ENCODE measurements around the gene SEMG1. TPM values are rescaled to one million over a fixed set of nuclear protein-coding genes. Genes with fewer than 3 reads are reported as not detected.

Gene SEMG1
- total RNA-seq, 1 experiment from 2014 or later, result not detected

DNA sequence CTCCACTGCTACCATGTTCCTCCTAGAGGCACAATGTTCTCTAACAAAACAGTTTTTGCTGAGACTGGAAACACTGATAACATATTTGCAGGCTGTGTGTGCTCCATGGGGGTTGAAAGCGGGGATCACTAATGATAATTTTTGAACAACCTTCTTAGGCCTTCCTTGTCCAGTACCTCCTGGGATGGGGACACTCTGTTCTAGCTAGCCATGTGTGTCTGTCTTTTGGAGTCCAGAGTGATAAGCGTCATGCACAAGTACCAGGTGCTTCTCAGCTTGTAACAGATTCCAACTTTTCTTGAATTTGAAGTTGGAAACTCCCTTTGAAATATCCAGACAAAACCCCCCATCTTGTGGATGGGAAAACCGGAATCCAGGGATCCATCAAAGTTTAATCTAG lies 17.0 kb upstream of the SEMG1 start:
- CTCF ChIA-PET, result no interaction called here
- POLR2A ChIA-PET, result no interaction called here
- intact Hi-C loops (cut with micrococcal nuclease; ENCODE audit: unreplicated experiment) (no loop called here), in situ Hi-C loops (cut with HindIII; ENCODE audit: low pct_unique_long_range_greater_than_20kb, low sequenced_read_pairs) (no loop called here)
- H3K27ac ChIP-seq (ENCODE audit: low read length), result no peak overlapping the region
- H3K4me3 ChIP-seq (ENCODE audit: low read depth in 2 of 2, low read length in 2 of 2), result no peak overlapping the region
- no peak for ATAC-seq
- TF ChIP-seq POLR2AphosphoS5 (IDR thresholded peaks at IDR 0.05; ENCODE audit: low read depth, low read length) (no peak), SIN3A (IDR thresholded peaks at IDR 0.05; ENCODE audit: borderline replicate concordance, insufficient read depth, low read depth, low read length) (no peak), TCF7L2 (IDR thresholded peaks at IDR 0.05; ENCODE audit: low read depth, low read length) (no peak)
- TF ChIP-seq, protein P1, sequence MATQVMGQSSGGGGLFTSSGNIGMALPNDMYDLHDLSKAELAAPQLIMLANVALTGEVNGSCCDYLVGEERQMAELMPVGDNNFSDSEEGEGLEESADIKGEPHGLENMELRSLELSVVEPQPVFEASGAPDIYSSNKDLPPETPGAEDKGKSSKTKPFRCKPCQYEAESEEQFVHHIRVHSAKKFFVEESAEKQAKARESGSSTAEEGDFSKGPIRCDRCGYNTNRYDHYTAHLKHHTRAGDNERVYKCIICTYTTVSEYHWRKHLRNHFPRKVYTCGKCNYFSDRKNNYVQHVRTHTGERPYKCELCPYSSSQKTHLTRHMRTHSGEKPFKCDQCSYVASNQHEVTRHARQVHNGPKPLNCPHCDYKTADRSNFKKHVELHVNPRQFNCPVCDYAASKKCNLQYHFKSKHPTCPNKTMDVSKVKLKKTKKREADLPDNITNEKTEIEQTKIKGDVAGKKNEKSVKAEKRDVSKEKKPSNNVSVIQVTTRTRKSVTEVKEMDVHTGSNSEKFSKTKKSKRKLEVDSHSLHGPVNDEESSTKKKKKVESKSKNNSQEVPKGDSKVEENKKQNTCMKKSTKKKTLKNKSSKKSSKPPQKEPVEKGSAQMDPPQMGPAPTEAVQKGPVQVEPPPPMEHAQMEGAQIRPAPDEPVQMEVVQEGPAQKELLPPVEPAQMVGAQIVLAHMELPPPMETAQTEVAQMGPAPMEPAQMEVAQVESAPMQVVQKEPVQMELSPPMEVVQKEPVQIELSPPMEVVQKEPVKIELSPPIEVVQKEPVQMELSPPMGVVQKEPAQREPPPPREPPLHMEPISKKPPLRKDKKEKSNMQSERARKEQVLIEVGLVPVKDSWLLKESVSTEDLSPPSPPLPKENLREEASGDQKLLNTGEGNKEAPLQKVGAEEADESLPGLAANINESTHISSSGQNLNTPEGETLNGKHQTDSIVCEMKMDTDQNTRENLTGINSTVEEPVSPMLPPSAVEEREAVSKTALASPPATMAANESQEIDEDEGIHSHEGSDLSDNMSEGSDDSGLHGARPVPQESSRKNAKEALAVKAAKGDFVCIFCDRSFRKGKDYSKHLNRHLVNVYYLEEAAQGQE (IDR thresholded peaks at IDR 0.05; ENCODE audit: insufficient read depth in 1 of 2, low read depth in 2 of 2, low read length in 1 of 2), result no peak
- TF ChIP-seq, protein P2, sequence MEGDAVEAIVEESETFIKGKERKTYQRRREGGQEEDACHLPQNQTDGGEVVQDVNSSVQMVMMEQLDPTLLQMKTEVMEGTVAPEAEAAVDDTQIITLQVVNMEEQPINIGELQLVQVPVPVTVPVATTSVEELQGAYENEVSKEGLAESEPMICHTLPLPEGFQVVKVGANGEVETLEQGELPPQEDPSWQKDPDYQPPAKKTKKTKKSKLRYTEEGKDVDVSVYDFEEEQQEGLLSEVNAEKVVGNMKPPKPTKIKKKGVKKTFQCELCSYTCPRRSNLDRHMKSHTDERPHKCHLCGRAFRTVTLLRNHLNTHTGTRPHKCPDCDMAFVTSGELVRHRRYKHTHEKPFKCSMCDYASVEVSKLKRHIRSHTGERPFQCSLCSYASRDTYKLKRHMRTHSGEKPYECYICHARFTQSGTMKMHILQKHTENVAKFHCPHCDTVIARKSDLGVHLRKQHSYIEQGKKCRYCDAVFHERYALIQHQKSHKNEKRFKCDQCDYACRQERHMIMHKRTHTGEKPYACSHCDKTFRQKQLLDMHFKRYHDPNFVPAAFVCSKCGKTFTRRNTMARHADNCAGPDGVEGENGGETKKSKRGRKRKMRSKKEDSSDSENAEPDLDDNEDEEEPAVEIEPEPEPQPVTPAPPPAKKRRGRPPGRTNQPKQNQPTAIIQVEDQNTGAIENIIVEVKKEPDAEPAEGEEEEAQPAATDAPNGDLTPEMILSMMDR (IDR thresholded peaks at IDR 0.05), result no peak
- no peaks in the 10 kb centered on the region for H3K9me3 ChIP-seq (ENCODE audit: control insufficient read depth, insufficient read depth, low read depth, low read length)
- no TSS peak for BruUV-seq (replicated peaks)
- no peaks in the 10 kb centered on the region; the same call in 1 of the 2 replicates for H3K27me3 ChIP-seq (ENCODE audit: control insufficient read depth, insufficient read depth, low read length)
- no peaks in the 10 kb centered on the region for H3K36me3 ChIP-seq (ENCODE audit: control insufficient read depth, insufficient read depth, low read length)
- H3K4me1 ChIP-seq (ENCODE audit: control insufficient read depth, insufficient read depth, low read length), result no peaks in the 10 kb centered on the region
- no peak for DNase-seq (ENCODE audit: low read depth, low spot score)

DNA sequence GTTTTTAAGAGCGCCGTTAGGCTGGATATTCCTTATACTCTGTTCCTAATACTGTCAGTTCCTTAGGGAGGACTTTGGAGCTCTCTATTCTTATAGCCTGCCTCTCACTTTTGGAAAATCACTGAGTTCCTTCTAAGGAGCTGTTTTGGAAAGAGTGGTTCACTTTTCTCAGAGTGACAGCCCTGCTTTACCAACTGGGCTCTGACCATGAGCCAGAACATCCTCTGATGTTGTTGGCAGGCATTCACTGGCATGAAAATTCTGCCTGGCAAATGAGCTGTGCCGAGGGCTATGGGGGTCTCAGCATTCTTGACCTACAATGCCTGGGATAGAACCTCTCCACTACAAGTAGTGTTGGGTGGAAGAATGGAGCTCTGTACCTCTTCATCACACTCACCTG lies 14.9 kb upstream of the SEMG1 start:
- intact Hi-C loops (cut with micrococcal nuclease; ENCODE audit: unreplicated experiment) (no loop called here), in situ Hi-C loops (cut with HindIII; ENCODE audit: low pct_unique_long_range_greater_than_20kb, low sequenced_read_pairs) (no loop called here)
- BruUV-seq (replicated peaks), result no TSS peak
- ATAC-seq (no peak), DNase-seq (ENCODE audit: low read depth, low spot score) (no peak)
- no peak overlapping the region for H3K4me3 ChIP-seq (ENCODE audit: low read depth in 2 of 2, low read length in 2 of 2)
- TF ChIP-seq TCF7L2 (IDR thresholded peaks at IDR 0.05; ENCODE audit: low read depth, low read length) (no peak), SIN3A (IDR thresholded peaks at IDR 0.05; ENCODE audit: borderline replicate concordance, insufficient read depth, low read depth, low read length) (no peak), POLR2AphosphoS5 (IDR thresholded peaks at IDR 0.05; ENCODE audit: low read depth, low read length) (no peak)
- TF ChIP-seq, protein P2 (IDR thresholded peaks at IDR 0.05), result no peak
- TF ChIP-seq, protein P1 (IDR thresholded peaks at IDR 0.05; ENCODE audit: insufficient read depth in 1 of 2, low read depth in 2 of 2, low read length in 1 of 2), result no peak
- ChIA-PET CTCF (no interaction called here), POLR2A (no interaction called here)
- no peaks in the 10 kb centered on the region for H3K9me3 ChIP-seq (ENCODE audit: control insufficient read depth, insufficient read depth, low read depth, low read length)
- no peaks in the 10 kb centered on the region for H3K36me3 ChIP-seq (ENCODE audit: control insufficient read depth, insufficient read depth, low read length)
- H3K27me3 ChIP-seq (ENCODE audit: control insufficient read depth, insufficient read depth, low read length), result peaks cover 2% of the 10 kb centered on the region; the same call in 1 of the 2 replicates
- no peaks in the 10 kb centered on the region for H3K4me1 ChIP-seq (ENCODE audit: control insufficient read depth, insufficient read depth, low read length)
- H3K27ac ChIP-seq (ENCODE audit: low read length), result no peak overlapping the region
